Measurements from ENCODE around the gene ZMIZ2. TPM values are rescaled to one million over a fixed set of nuclear protein-coding genes. Genes with fewer than 3 reads are reported as not detected.
"Not testable (repeated sequence)": the region's sequence is repeated elsewhere in the genome, so short reads cannot be mapped to it uniquely, and the experiment has no call there.

Gene ZMIZ2
- total RNA-seq, 1 donor from 2014 or later, result 105 TPM

DNA sequence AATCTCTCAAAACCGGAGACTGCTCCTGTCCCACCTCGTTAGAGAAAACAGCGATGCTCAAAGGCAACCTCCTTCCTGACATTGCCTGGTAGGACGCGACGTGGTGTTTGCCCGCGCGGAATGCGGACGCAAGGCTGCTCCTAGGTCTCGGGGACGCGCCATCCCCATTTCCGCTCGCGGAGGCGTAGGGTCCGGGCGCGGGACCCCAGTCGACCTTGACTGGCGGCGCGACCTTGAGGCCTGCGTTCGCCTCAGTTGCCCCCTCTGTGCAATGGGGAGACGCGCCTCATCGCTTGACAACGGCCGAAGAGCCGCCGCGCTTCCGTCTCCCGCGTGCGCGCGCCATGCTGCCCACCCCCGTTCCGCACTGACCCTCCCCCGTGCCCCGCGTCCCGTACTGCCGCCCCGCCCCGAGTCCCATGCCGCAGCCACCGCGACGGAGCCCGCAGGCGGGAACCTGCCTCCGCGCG, 47.4 kb downstream of the ZMIZ2 start:
- no peak for DNase-seq (ENCODE audit: low spot score)
- H3K4me3 Mint-ChIP-seq (ENCODE audit: low read depth), result peak overlapping the region; percentile 98
- peaks cover 21% of the 10 kb centered on the region for H3K4me1 Mint-ChIP-seq (ENCODE audit: low read depth)
- no peaks in the 10 kb centered on the region for H3K9me3 Mint-ChIP-seq
- peak overlapping the region; percentile 95 for H3K27ac Mint-ChIP-seq
- no peaks in the 10 kb centered on the region for H3K27me3 Mint-ChIP-seq (ENCODE audit: low read depth)
- intact Hi-C loops (cut with micrococcal nuclease), result loop anchor here (1.0 to 2.0 kb wide), 10 partner anchors 48 to 335 kb away; partner anchors contain the start of genes H2AZ2, NUDCD3, PURB and TMED4
- H3K36me3 Mint-ChIP-seq (ENCODE audit: low read depth), result peaks cover 39% of the 10 kb centered on the region

DNA sequence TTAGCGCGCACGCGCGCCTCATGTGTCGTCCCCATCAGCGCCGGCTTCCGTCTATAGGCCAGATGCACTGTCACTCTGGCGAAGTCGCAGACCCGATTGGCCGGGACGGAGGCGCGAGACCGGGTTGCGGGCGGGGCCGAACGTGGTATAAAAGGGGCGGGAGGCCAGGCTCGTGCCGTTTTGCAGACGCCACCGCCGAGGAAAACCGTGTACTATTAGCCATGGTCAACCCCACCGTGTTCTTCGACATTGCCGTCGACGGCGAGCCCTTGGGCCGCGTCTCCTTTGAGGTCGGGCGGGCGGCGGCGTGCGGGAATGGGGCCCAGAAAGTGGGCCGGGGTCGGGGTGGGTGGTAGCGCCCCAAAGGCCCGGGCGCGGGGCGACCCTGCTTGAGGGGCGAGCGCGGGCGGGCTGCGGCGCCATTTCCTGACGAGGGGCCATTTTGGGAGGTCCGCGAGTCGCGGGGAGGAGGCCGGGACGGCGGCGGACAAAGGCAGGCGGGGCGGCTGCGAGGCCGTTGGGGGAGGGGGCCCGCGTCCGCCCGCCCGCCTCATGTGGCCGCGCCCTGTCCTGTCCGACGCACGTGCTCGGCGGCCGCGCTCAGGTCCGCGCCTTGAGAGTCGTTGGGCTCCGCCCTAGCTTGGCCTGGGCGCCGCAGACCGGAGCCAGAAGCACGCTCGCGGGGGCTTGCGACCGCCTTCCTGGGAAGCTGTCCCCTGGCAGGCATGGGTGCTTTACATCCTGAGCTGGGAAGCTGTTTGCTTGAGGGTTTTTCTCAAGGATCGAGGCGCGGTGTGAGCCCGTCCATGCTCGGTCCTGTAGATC, 48.1 kb downstream of the ZMIZ2 start, which contains the start of gene PPIA:
TSS of gene PPIA (plus strand) at position 178 of the 825 bp plus-strand sequence. CDS start at position 222, 44 bp downstream.
- peak; percentile 99 for DNase-seq (ENCODE audit: low spot score)
- Mint-ChIP-seq H3K4me3 (ENCODE audit: low read depth) (peak within 1 kb of the TSS; percentile 98), H3K36me3 (ENCODE audit: low read depth) (peaks cover 46% of the 10 kb centered on the region), H3K27me3 (ENCODE audit: low read depth) (no peaks in the 10 kb centered on the region), H3K4me1 (ENCODE audit: low read depth) (peaks cover 27% of the 10 kb centered on the region), H3K27ac (peak within 1 kb of the TSS; percentile 95), H3K9me3 (no peaks in the 10 kb centered on the region)
- intact Hi-C loops (cut with micrococcal nuclease), result loop anchor here (1.0 to 2.0 kb wide), 10 partner anchors 48 to 336 kb away; partner anchors contain the start of genes H2AZ2, NUDCD3, PURB and TMED4

DNA sequence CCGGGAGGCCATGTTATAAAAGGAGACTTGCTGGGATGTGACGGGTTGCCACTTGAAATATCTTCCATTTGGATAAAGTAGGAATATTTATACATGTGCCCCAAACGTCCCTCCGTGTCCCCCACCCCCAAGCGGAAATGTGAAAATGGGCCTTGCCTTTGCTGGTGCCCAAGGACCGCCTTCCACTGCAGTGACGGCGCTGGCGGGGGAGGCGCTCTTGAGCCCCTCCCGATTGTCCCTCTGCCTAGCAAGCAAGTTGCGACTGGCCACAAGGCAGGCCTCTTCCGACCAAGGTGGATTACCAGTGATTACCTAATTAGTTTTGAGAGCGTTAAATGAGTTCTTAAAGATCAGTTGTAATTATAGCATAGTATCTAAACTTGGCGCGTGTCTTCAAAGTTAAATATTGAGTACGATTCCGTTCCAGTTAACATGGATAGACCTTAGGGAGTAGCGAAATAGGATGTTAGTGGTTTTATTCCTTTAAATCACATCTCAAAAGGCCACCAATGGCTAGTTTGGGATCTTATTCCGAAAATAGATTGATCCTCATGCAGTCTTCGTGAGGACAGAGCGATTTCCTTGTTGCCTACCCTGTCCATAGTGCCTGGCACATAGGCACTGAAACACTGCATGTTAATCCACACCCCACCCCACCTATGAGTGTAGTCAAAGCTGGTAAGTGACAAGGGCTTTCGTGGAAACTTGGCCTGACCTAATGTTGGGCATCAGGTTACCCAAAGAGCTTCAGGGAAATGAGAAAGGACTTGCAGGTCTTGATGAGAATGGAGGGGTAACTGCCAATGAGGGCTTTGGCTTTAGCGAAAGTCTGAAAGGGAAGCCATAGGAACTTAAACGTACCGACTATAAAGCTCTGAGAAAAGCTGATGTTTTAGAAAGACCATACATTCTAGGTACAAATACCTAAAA, 48.9 kb downstream of the ZMIZ2 start:
- peak; percentile 80 for DNase-seq (ENCODE audit: low spot score)
- Mint-ChIP-seq H3K4me1 (ENCODE audit: low read depth) (peaks cover 28% of the 10 kb centered on the region), H3K36me3 (ENCODE audit: low read depth) (peaks cover 55% of the 10 kb centered on the region)

DNA sequence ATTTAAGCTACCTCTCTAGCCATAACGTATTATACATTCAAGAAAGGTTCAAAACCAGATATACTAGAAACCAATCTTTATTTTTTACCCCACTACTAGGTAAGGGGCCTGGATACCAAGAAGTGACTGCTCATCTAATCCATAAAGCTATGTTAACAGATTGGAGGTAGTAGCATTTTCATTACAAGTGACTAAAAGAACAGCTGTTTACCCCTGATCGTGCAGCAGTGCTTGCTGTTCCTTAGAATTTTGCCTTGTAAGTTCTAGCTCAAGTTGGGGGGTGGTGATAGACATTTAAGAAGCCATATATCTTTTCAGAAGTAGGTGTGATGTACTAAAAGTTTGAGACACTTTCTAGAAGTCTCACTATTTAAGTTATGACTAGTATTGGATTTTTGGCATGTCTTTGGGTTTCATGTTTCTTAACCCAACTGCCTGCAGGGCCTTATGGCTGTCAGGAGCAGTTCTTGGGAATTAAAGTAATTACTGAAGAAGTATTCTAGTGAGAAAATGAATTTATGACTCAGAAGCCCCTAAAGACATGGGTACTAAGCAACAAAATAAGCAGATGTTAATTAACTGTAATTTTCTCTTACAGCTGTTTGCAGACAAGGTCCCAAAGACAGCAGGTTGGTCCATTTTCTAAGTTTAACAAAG, 50.1 kb downstream of the ZMIZ2 start:
- peak overlapping the region; percentile 98 for H3K4me3 Mint-ChIP-seq (ENCODE audit: low read depth)
- peaks cover 28% of the 10 kb centered on the region for H3K4me1 Mint-ChIP-seq (ENCODE audit: low read depth)
- H3K9me3 Mint-ChIP-seq, result no peaks in the 10 kb centered on the region
- no peak for DNase-seq (ENCODE audit: low spot score)
- peak overlapping the region; percentile 39 for H3K27ac Mint-ChIP-seq
- peaks cover 65% of the 10 kb centered on the region for H3K36me3 Mint-ChIP-seq (ENCODE audit: low read depth)
- intact Hi-C loops (cut with micrococcal nuclease), result no loop called here
- H3K27me3 Mint-ChIP-seq (ENCODE audit: low read depth), result no peaks in the 10 kb centered on the region

More for the DNA sequence above, 48.9 kb downstream of the ZMIZ2 start:
- intact Hi-C loops (cut with micrococcal nuclease), result loop anchor here (2.0 kb wide), 6 partner anchors 63 to 337 kb away; partner anchors contain the start of gene NUDCD3
- Mint-ChIP-seq H3K27me3 (ENCODE audit: low read depth) (no peaks in the 10 kb centered on the region), H3K27ac (peak overlapping the region; percentile 95), H3K4me3 (ENCODE audit: low read depth) (peak overlapping the region; percentile 98), H3K9me3 (no peaks in the 10 kb centered on the region)

DNA sequence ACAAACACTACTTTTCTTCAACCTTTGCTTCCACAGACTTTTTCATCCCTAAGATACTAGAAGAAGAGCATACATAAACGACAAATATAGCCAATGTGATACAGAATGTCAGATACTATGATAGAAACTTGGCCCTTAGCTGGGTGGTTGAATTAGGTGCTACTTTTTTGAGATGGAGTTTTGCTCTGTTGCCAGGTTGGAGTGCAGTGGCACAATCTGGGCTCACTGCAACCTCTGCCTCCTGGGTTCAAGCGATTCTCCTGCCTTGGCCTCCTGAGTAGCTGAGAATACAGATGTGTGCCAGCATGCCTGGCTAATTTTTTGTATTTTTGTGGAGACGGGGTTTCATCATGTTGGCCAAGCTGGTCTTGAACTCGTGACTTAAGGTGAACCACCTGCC, 51.3 kb downstream of the ZMIZ2 start:
- Mint-ChIP-seq H3K27ac (peak overlapping the region; percentile 25), H3K36me3 (ENCODE audit: low read depth) (peaks cover 73% of the 10 kb centered on the region), H3K4me3 (ENCODE audit: low read depth) (peak overlapping the region; percentile 33), H3K27me3 (ENCODE audit: low read depth) (no peaks in the 10 kb centered on the region), H3K4me1 (ENCODE audit: low read depth) (peaks cover 28% of the 10 kb centered on the region), H3K9me3 (no peaks in the 10 kb centered on the region)
- intact Hi-C loops (cut with micrococcal nuclease), result no loop called here
- no peak for DNase-seq (ENCODE audit: low spot score)

DNA sequence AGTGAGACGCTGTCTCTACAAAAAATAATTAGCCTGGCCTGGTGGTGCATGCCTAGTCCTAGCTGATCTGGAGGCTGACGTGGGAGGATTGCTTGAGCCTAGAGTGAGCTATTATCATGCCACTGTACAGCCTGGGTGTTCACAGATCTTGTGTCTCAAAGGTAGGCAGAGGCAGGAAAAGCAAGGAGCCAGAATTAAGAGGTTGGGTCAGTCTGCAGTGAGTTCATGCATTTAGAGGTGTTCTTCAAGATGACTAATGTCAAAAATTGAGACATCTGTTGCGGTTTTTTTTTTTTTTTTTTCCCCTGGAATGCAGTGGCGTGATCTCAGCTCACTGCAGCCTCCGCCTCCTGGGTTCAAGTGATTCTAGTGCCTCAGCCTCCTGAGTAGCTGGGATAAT, 53.2 kb downstream of the ZMIZ2 start:
- Mint-ChIP-seq H3K9me3 (no peaks in the 10 kb centered on the region), H3K36me3 (ENCODE audit: low read depth) (peaks cover 76% of the 10 kb centered on the region), H3K27ac (no peak overlapping the region), H3K4me3 (ENCODE audit: low read depth) (no peak overlapping the region), H3K27me3 (ENCODE audit: low read depth) (no peaks in the 10 kb centered on the region), H3K4me1 (ENCODE audit: low read depth) (peaks cover 28% of the 10 kb centered on the region)
- DNase-seq (ENCODE audit: low spot score), result no peak
- intact Hi-C loops (cut with micrococcal nuclease), result no loop called here

DNA sequence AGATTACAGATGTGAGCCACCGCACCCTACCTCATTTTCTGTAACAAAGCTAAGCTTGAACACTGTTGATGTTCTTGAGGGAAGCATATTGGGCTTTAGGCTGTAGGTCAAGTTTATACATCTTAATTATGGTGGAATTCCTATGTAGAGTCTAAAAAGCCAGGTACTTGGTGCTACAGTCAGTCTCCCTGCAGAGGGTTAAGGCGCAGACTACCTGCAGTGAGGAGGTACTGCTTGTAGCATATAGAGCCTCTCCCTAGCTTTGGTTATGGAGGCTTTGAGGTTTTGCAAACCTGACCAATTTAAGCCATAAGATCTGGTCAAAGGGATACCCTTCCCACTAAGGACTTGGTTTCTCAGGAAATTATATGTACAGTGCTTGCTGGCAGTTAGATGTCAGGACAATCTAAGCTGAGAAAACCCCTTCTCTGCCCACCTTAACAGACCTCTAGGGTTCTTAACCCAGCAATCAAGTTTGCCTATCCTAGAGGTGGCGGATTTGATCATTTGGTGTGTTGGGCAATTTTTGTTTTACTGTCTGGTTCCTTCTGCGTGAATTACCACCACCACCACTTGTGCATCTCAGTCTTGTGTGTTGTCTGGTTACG, 53.9 kb downstream of the ZMIZ2 start:
- H3K27me3 Mint-ChIP-seq (ENCODE audit: low read depth), result no peaks in the 10 kb centered on the region
- H3K9me3 Mint-ChIP-seq, result no peaks in the 10 kb centered on the region
- no peak for DNase-seq (ENCODE audit: low spot score)
- H3K4me1 Mint-ChIP-seq (ENCODE audit: low read depth), result peaks cover 27% of the 10 kb centered on the region
- no peak overlapping the region for H3K4me3 Mint-ChIP-seq (ENCODE audit: low read depth)
- intact Hi-C loops (cut with micrococcal nuclease), result no loop called here
- H3K27ac Mint-ChIP-seq, result no peak overlapping the region
- H3K36me3 Mint-ChIP-seq (ENCODE audit: low read depth), result peaks cover 70% of the 10 kb centered on the region

DNA sequence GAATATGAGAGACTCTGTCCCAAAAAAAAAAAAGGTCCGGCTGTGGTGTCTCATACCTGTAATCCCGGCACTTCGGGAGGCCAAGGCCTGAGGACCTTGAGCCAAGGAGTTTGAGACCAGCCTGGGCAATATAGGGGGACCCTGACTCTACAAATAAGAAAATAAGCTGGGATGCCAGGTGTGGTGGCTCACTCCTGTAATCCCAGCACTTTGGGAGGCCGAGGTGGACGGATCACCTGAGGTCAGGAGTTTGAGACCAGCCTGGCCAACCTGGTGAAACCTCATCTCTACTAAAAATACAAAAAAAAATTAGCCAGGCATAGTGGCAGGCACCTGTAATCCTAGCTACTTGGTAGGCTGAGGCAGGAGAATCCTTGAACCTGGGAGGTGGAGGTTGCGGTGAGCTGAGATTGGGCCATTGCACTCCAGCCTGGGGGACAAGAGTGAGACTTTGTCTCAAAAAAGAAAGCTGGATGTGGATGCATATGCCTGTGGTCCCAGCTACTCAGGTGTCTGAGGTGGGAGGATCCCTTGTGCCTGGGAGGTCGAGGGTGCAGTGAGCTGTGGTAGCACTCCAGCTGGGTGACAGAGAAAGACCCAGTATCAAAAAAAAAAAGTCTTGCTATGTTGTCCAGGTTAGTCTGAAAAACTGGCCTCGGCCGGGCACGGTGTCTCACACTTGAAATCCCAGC, 55.3 kb downstream of the ZMIZ2 start:
- H3K27me3 Mint-ChIP-seq (ENCODE audit: low read depth); intact Hi-C loops (cut with micrococcal nuclease); H3K27ac Mint-ChIP-seq; H3K9me3 Mint-ChIP-seq; H3K4me3 Mint-ChIP-seq (ENCODE audit: low read depth); DNase-seq (ENCODE audit: low spot score): not testable (repeated sequence)
- peaks cover 56% of the 10 kb centered on the region for H3K36me3 Mint-ChIP-seq (ENCODE audit: low read depth)
- peaks cover 18% of the 10 kb centered on the region for H3K4me1 Mint-ChIP-seq (ENCODE audit: low read depth)

DNA sequence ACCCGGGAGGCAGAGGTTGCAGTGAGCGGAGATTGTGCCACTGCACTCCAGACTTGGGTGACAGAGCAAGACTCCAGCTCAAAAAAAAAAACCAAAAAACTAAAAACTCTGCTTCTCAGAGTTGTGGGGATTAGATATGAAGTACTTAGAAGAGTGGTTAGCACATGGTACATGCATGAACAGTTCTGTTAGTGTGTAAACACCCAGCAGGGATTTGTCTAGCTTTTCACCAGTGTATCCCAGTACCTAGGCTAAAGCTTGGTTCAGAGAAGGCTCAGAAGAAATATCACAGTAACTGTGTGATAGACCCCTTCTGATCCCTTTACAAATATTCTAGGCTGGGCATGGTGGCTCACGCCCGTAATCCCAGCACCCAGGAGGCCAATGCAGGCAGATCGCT, 57.3 kb downstream of the ZMIZ2 start:
- intact Hi-C loops (cut with micrococcal nuclease), result no loop called here
- H3K4me1 Mint-ChIP-seq (ENCODE audit: low read depth), result peaks cover 9% of the 10 kb centered on the region
- no peaks in the 10 kb centered on the region for H3K27me3 Mint-ChIP-seq (ENCODE audit: low read depth)
- H3K4me3 Mint-ChIP-seq (ENCODE audit: low read depth), result no peak overlapping the region
- no peak overlapping the region for H3K27ac Mint-ChIP-seq
- H3K9me3 Mint-ChIP-seq, result no peaks in the 10 kb centered on the region
- H3K36me3 Mint-ChIP-seq (ENCODE audit: low read depth), result peaks cover 38% of the 10 kb centered on the region
- DNase-seq (ENCODE audit: low spot score), result no peak

DNA sequence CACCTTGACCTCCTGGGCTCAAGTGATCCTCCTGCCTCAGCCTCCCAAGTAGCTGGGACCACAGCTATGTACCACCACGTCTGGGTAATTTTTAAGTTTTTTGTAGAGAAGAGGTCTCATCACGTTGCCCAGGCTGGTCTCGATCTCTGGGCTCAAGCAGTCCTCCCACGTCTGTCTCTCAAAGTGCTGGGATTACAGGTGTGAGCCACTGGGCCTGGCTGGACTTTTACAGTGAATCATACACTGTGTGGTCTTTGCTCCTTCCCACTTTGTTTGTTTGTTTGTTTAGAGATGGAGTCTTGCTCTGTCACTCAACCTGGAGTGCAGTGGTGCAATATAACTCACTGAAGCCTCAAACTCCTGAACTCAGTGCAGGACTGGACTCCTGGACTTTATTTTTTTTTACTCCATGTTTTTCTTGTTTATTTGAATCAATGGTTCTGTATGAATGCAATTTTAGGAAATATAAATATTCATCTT, 60.3 kb downstream of the ZMIZ2 start:
- no peak overlapping the region for H3K4me3 Mint-ChIP-seq (ENCODE audit: low read depth)
- H3K4me1 Mint-ChIP-seq (ENCODE audit: low read depth), result peaks cover 4% of the 10 kb centered on the region
- no peaks in the 10 kb centered on the region for H3K9me3 Mint-ChIP-seq
- no peak for DNase-seq (ENCODE audit: low spot score)
- intact Hi-C loops (cut with micrococcal nuclease), result no loop called here
- H3K27me3 Mint-ChIP-seq (ENCODE audit: low read depth), result no peaks in the 10 kb centered on the region
- no peak overlapping the region for H3K27ac Mint-ChIP-seq
- H3K36me3 Mint-ChIP-seq (ENCODE audit: low read depth), result peaks cover 10% of the 10 kb centered on the region

DNA sequence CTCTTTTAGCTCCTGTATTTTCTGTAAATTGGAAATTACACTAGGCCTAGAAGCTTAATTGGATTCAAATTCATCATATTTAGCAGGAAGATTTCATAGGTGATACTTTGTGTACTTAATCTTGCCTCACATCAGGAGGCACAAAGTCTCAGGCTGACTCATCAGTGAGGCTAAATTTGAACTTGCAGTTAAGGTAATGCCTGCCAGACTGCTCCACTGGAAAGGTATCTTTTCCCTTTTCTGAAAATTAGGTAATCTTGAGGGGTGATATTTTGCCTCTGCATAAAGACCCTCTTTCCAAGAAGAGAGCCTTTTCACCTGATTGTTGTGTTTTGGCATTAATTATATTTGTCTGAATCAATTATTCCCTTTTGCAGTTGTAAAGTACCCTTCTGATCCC, 62.4 kb downstream of the ZMIZ2 start:
- no peaks in the 10 kb centered on the region for H3K9me3 Mint-ChIP-seq

More for the DNA sequence above, 62.4 kb downstream of the ZMIZ2 start:
- no peaks in the 10 kb centered on the region for H3K36me3 Mint-ChIP-seq (ENCODE audit: low read depth)
- H3K27ac Mint-ChIP-seq, result no peak overlapping the region
- intact Hi-C loops (cut with micrococcal nuclease), result no loop called here
- H3K27me3 Mint-ChIP-seq (ENCODE audit: low read depth), result no peaks in the 10 kb centered on the region
- no peak for DNase-seq (ENCODE audit: low spot score)
- no peak overlapping the region for H3K4me3 Mint-ChIP-seq (ENCODE audit: low read depth)
- peaks cover 4% of the 10 kb centered on the region for H3K4me1 Mint-ChIP-seq (ENCODE audit: low read depth)
